Gastroesophageal sphincter (tissue), 3 donors: Measurements from ENCODE around the gene KIAA0825.

Experiments used
- EP300 ChIP-seq: sonication (generic); formaldehyde crosslinking; IDR thresholded peaks from one replicate; pipeline ENCODE4 v1.6.1; 2017; ENCODE audit warnings: antibody characterized with exemption, mild to moderate bottlenecking
- POLR2A ChIP-seq, 2 donors: fragments of 450-650 bp; IDR thresholded peaks; one replicate each; pipeline ENCODE4 v1.6.1; 2017; ENCODE audit warnings: antibody characterized with exemption in 2 of 2, mild to moderate bottlenecking in 2 of 2, moderate library complexity in 1 of 2
- POLR2AphosphoS5 ChIP-seq: sonication (generic); formaldehyde crosslinking; IDR thresholded peaks from one replicate; pipeline ENCODE4 v1.6.1; 2017; ENCODE audit warnings: antibody characterized with exemption
- TF ChIP-seq, protein P1 (sequence below), 4 experiments: fragments of 200-600 bp in 2 of 4; fragments of 450-650 bp in 2 of 4; sonication (generic) in 1 of 4; IDR thresholded peaks; one replicate each; pipeline ENCODE4 v1.5.1; 2017 to 2019; ENCODE audit warnings: antibody characterized with exemption in 4 of 4, mild to moderate bottlenecking in 2 of 4, moderate library complexity in 2 of 4

DNA sequence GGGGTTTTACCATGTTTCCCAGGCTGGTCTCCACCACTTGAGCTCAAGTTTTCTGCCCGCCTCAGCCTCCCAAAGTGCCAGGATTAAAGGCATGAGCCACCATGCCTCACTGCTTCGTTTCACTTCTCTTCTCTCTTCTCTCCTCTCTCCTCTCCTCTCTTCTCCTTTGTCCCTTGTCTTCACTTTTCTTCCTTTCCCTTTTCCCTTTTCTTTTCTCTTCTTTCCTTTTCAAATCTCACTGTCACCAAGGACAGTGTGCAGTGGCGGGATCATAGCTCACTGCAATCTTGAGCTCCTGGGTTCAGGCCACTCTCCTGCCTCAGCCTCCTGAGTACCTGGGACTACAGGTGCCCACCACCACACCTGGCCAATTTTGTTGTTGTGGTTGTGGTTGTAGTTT, 49.5 kb upstream of the KIAA0825 start:
- no peak for TF ChIP-seq POLR2AphosphoS5
- TF ChIP-seq, protein P1, sequence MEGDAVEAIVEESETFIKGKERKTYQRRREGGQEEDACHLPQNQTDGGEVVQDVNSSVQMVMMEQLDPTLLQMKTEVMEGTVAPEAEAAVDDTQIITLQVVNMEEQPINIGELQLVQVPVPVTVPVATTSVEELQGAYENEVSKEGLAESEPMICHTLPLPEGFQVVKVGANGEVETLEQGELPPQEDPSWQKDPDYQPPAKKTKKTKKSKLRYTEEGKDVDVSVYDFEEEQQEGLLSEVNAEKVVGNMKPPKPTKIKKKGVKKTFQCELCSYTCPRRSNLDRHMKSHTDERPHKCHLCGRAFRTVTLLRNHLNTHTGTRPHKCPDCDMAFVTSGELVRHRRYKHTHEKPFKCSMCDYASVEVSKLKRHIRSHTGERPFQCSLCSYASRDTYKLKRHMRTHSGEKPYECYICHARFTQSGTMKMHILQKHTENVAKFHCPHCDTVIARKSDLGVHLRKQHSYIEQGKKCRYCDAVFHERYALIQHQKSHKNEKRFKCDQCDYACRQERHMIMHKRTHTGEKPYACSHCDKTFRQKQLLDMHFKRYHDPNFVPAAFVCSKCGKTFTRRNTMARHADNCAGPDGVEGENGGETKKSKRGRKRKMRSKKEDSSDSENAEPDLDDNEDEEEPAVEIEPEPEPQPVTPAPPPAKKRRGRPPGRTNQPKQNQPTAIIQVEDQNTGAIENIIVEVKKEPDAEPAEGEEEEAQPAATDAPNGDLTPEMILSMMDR (IDR thresholded peaks at IDR 0.05) = no peak
- TF ChIP-seq POLR2A (IDR thresholded peaks at IDR 0.05) = no peak
- no peak for TF ChIP-seq EP300
